Epithelial cell of prostate (primary cell): ENCODE data around the gene ERP29.
A peak's percentile ranks its signal among the peaks of the same experiment; 100 is the strongest.
"Not testable (repeated sequence)": the region's sequence is repeated elsewhere in the genome, so short reads cannot be mapped to it uniquely, and the experiment has no call there.

Experiments used
- DNase-seq: peaks from one replicate; pipeline ENCODE4 v3.0.0-alpha.2; 2011; ENCODE audit warnings: low read depth, low spot score
- H3K27ac ChIP-seq: fragments of 450-650 bp; 2 replicates; pipeline ENCODE4 v1.5.1; 2017; ENCODE audit warnings: mild to moderate bottlenecking

Gene ERP29

DNA sequence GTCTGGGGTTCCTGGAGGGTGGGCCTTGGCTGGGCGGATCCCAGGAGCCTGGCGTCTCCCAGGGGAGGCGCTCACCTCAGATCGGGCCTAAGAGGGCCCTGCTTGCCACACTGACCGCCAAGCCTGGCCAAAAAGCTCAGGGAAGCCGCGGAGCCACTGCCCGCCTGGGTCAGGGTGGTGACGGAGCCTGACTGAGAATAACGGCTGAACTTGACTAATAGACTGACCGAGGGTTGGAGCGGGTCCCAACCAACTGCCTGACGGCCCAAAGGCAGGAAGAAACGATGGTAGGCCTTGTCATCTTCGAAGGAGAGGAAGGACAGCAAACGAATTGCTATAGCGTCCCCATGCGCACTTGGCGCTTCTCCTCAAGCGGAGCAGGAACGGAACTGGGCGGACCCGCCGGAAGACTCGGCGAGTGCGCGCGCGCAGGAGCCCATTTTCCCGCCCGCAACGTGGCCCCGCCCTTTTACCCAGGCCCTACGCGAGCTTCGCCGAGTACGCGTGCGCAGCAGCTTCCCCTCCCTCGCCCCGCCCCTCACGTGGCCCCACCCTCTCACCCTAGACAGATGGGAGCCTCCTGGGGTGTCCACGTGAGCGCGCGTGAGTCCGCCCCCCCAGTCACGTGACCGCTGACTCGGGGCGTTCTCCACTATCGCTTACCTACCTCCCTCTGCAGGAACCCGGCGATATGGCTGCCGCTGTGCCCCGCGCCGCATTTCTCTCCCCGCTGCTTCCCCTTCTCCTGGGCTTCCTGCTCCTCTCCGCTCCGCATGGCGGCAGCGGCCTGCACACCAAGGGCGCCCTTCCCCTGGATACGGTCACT is at the start of gene ERP29, which contains the start of gene TMEM116:
ERP29 (plus strand) TSS at position 652 of the 826 bp plus-strand sequence; CDS start at position 692, 40 bp downstream.
TMEM116 (minus strand) TSS at position 391 of the 826 bp plus-strand sequence. CDS start 7,895 bp downstream, outside the sequence.
- peak; percentile 91 for DNase-seq
- peak within 1 kb of the TSS; percentile 94 for H3K27ac ChIP-seq

DNA sequence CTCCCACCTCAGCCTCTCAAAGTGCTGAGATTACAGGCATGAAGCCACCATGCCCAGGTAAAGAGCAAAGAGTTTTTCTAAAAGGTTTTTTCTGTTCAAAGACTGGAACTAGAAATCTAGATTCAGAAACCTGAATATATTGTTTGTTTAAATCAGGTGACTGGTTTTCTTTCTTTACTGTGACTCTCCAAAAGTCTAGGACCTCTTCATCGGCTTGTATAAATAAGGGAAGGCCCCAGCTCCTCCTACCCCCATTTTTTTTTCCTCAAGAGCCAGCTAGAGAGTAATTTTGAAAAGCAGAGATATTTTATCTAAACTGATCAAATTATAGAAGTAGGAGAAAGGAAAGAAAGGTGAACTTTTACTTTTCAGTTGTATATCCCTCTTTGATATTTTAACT is 48.3 kb upstream of the ERP29 start:
- H3K27ac ChIP-seq = no peak overlapping the region
- DNase-seq = no peak

GRCh38 chr12:111971800-111972199 is 41.4 kb upstream of the ERP29 start:
- DNase-seq = no peak
- H3K27ac ChIP-seq = no peak overlapping the region

DNA sequence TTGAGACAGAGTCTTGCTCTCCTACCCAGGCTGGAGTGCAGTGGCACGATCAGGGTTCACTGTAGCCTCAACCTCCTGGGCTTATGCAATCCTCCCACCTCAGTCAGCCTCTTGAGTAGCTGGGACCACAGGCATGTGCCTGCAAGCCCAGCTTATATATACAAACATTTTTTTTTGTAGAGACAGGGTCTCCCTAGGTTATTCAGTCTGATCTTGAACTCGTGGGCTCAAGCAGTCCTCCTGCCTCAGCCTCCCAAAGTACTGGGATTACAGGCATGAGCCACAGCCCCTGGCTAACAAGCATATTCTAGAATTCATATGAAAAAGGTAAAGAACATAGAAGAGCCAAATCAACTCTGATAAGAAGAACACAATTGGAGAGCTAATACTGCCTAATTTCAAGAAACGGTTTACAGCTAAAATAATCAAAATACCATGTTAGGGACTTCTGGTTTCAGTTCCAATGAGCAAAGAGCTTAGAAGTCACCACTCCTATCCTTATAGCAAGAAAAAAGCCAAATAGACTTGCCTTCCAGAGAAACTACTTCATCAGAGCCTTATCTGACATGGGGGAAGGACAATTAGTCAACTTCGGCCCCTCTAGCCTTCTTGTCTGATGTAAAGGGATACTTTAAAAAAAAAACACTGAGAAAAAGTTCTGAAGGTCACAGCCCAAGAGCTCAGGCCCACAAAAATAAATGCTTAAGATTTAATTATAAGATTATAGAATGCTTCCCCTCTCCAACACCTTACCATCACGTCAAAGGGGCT is 37.9 kb upstream of the ERP29 start:
- DNase-seq = no peak
- H3K27ac ChIP-seq = no peak overlapping the region

DNA sequence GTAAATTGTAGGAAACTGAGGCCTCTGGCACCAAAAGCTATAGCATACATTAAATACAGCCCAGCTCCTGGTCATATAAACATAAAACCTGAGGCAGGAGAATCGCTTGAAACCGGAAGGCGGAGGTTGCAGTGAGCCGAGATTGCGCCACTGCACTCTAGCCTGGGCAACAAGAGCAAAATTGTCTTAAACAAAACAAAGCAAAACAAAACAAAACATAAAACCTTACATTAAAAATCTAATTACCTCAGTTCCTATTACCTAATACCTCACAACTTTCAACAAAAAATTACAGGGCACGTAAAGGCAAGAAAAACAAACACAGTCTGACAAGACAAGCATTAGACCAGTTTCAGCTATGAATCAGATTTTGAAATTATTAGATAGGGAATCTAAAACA is 36.9 kb upstream of the ERP29 start:
- no peak overlapping the region for H3K27ac ChIP-seq
- no peak for DNase-seq

DNA sequence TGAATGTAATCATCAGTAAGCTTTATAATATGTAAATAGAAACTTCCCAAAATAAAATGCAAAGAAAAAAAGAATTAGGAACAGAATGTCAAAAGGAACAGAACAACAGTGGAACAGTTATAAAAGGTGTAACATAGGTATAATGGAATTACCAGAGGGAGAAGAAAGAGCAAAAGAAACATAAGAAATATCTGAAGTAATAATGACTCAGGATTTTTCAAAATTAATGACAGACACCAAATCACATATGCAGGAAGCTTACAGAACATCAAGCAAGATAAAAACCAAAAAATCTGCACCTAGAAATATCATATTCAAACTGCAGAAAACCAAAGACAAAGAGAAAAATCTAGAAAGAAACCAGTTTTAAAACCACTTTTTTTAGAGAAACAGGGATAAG is 36.4 kb upstream of the ERP29 start:
- no peak for DNase-seq
- H3K27ac ChIP-seq = no peak overlapping the region

DNA sequence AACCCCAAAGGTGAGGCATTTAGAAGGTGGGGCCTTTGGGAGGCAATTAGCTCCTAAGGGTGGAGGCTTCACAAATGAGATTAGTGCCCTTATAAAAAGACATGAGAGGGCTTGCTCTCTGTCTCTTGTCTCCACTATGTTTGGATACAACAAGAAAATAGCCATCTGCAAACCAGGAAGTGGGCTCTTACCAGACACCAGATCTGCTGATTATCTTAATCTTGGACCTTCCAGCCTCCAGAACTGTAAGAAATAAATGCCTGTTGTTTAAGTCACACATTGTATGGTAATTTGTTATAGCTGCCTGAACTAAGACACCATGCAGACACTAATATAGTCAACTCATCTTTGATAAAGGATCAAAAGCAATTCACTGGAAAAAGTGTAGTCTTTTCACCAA is 34.7 kb upstream of the ERP29 start:
- H3K27ac ChIP-seq = no peak overlapping the region
- DNase-seq = no peak

DNA sequence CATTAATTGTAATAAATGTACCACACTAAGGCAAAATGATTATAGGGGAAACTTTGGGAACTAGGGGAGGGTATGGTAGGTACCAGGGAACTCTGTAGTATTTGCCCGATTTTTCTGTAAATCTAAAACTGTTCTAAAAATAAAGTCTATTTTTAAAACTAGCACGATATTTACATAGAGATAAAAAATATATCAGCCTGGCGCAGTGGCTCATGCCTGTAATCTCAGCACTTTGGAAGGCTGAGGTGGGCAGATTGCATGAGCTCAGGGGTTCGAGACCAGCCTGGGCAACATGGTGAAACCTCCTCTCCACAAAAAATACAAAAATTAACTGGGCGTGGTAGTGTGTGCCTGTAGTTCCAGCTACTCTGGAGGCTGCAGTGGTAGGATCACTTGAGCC is 32.6 kb upstream of the ERP29 start:
- DNase-seq = no peak
- no peak overlapping the region for H3K27ac ChIP-seq

DNA sequence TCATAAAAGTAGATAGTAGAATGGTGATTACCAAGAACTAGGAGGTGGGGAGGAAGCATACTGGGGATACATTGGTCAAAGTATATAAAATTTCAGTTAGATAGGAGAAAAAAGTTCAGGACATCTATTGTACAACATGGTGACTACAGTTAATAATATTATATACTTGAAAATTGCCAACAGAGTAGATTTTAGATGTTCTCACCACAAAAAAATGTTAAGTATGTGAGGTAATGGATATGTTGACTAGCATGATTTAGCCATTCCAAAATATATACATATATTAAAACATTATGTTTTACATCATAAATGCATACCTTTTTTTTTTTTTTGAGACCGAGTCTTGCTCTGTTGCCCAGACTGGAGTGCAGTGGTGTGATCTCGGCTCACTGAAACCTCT is 31.2 kb upstream of the ERP29 start:
- DNase-seq = no peak
- H3K27ac ChIP-seq = no peak overlapping the region

- DNase-seq = no peak
Observed at GRCh38 chr12:111984820-111985219, 28.4 kb upstream of the ERP29 start.

GRCh38 chr12:111991535-111991934 is 21.7 kb upstream of the ERP29 start:
- H3K27ac ChIP-seq = no peak overlapping the region
- no peak for DNase-seq

More at GRCh38 chr12:111984820-111985219, 28.4 kb upstream of the ERP29 start:
- no peak overlapping the region for H3K27ac ChIP-seq

- no peak for DNase-seq
- H3K27ac ChIP-seq = no peak overlapping the region
Observed at GRCh38 chr12:111991946-111992345, 21.3 kb upstream of the ERP29 start.

- H3K27ac ChIP-seq = no peak overlapping the region
- DNase-seq = no peak
Observed at GRCh38 chr12:111992464-111992863, 20.8 kb upstream of the ERP29 start.

- DNase-seq = no peak
- no peak overlapping the region for H3K27ac ChIP-seq
Observed at GRCh38 chr12:111993292-111994150, 19.7 kb upstream of the ERP29 start.

GRCh38 chr12:111994211-111995111 is 18.8 kb upstream of the ERP29 start:
- H3K27ac ChIP-seq, DNase-seq: not testable (repeated sequence)

- no peak for DNase-seq
- H3K27ac ChIP-seq = no peak overlapping the region
Observed at GRCh38 chr12:111995782-111996480, 17.3 kb upstream of the ERP29 start.

GRCh38 chr12:111997300-111997699 is 15.9 kb upstream of the ERP29 start:
- no peak for DNase-seq
- no peak overlapping the region for H3K27ac ChIP-seq

DNA sequence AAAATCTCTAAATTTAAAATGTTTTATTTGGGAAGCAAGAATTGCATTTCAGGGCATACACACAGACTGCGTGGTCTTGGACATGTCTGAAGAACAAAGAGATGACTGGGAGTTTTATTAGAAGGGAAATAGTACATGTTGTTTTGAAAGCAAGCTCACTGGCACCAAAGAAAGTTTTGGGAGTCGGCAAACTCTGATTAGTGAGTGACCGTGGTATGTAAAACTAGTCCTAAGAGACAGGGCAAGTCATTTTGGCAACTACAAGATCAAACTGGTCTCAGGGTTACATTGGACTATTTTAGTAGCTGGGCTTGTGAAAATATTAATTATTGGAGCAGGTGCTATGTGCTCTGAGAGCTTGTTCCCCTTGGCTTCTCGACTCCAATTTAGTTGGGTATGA is 15.2 kb upstream of the ERP29 start:
- H3K27ac ChIP-seq = no peak overlapping the region
- DNase-seq = no peak

DNA sequence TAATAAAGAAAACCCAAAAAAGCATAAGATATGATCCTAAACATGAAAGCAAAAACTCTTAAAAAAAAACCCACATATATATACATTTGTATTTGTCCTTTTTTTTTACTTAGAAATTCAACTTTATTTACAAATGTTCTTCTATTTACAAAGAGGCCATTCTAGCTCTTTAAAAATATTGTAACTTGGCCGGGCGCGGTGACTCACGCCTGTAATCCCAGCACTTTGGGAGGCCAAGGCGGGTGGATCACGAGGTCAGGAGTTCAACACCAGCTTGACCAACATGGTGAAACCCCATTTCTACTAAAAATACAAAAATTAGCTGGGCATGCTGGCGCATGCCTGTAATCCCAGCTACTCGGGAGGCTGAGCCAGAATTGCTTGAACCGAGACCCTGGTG is 14.1 kb upstream of the ERP29 start:
- not testable (repeated sequence) for DNase-seq, H3K27ac ChIP-seq
